PC-9 (cell line): ENCODE results near the gene RBM8A. TPM values are rescaled to one million over a fixed set of nuclear protein-coding genes. Genes with fewer than 3 reads are reported as not detected.
A peak's percentile ranks its signal among the peaks of the same experiment; 100 is the strongest.
"Not testable (repeated sequence)": the region's sequence is repeated elsewhere in the genome, so short reads cannot be mapped to it uniquely, and the experiment has no call there.

Experiments used
- BruUV-seq: library from RNA; stranded (reverse); fragments of 400-500 nt; replicated peaks from 2 replicates; lab custom pipeline; 2021; lab: Mats Ljungman, UMichigan
- CTCF ChIA-PET: fragments of 300-600 bp; sonication (Branson Sonifier 250); formaldehyde crosslinking; loops from one replicate; lab custom pipeline; 2022; ENCODE audit warnings: antibody characterized with exemption; lab: Charles Lee
- POLR2A ChIA-PET: fragments of 300-600 bp; sonication (Branson Sonifier 250); formaldehyde crosslinking; loops from one replicate; lab custom pipeline; 2022; ENCODE audit warnings: antibody characterized with exemption; ENCODE audit not compliant: unreplicated experiment; lab: Charles Lee
- DNase-seq, 2 experiments: peaks; one replicate each; pipeline versions ENCODE4 v3.0.0 to v3.0.0-alpha.2; 2015 to 2022; ENCODE audit warnings: mixed read lengths in 1 of 2
- H2AFZ ChIP-seq: fragments of 200-600 bp; sonication (generic); 2 replicates; pipeline ENCODE4 v1.8.1; 2017; ENCODE audit warnings: antibody characterized with exemption
- H3F3A ChIP-seq: fragments of 200-600 bp; sonication (generic); 2 replicates; pipeline ENCODE4 v1.8.1; 2017; ENCODE audit warnings: antibody characterized with exemption, mild to moderate bottlenecking, low read depth; ENCODE audit not compliant: insufficient read depth
- H3K27ac ChIP-seq: fragments of 200-600 bp; sonication (generic); 2 replicates; pipeline ENCODE4 v1.6.1; 2016; ENCODE audit warnings: mixed run types
- H3K27me3 ChIP-seq: fragments of 200-600 bp; sonication (generic); 2 replicates; pipeline ENCODE4 v1.6.1; 2016; ENCODE audit warnings: low read depth, mixed run types; ENCODE audit not compliant: insufficient read depth
- H3K36me3 ChIP-seq: fragments of 200-600 bp; sonication (generic); 2 replicates; pipeline ENCODE4 v1.6.1; 2016; ENCODE audit warnings: low read depth, mixed run types
- H3K4me1 ChIP-seq: fragments of 200-600 bp; sonication (generic); replicated peaks from 2 replicates; pipeline ENCODE4 v1.6.1; 2016; ENCODE audit warnings: mixed run types; ENCODE audit not compliant: insufficient read depth
- H3K4me2 ChIP-seq: fragments of 200-600 bp; sonication (generic); 2 replicates; pipeline ENCODE4 v1.6.1; 2017; ENCODE audit warnings: mixed run types
- H3K4me3 ChIP-seq: fragments of 200-600 bp; sonication (generic); 2 replicates; pipeline ENCODE4 v1.6.1; 2016; ENCODE audit warnings: mixed run types
- H3K79me2 ChIP-seq: fragments of 200-600 bp; sonication (generic); 2 replicates; pipeline ENCODE4 v1.6.1; 2017; ENCODE audit warnings: low read depth, mixed run types
- H3K9me2 ChIP-seq: fragments of 200-600 bp; sonication (generic); 2 replicates; pipeline ENCODE4 v1.8.1; 2017; ENCODE audit warnings: mild to moderate bottlenecking; ENCODE audit not compliant: insufficient read depth
- H3K9me3 ChIP-seq: fragments of 200-600 bp; sonication (generic); 2 replicates; pipeline ENCODE4 v1.8.1; 2016; ENCODE audit warnings: low read depth; ENCODE audit not compliant: insufficient read depth
- H4K20me1 ChIP-seq: fragments of 200-600 bp; sonication (generic); 2 replicates; pipeline ENCODE4 v1.8.1; 2017; ENCODE audit not compliant: insufficient read depth
- EZH2 ChIP-seq: fragments of 200-600 bp; sonication (generic); IDR thresholded peaks from 2 replicates; pipeline ENCODE4 v1.8.0; 2017; ENCODE audit warnings: antibody characterized with exemption, low read depth
- intact Hi-C: fragments of 100-400 bp; cut with micrococcal nuclease; formaldehyde crosslinking; loops from one replicate; pipeline ENCODE4 v1.10.0; 2022; ENCODE audit not compliant: unreplicated experiment
- total RNA-seq: library from RNA; stranded (reverse); gene quantifications from 2 replicates; pipeline ENCODE4 v1.2.3, GENCODE V29; 2021
- TF ChIP-seq, protein P1 (sequence below): fragments of 200-600 bp; sonication (generic); conservative IDR thresholded peaks from 2 replicates; pipeline ENCODE4 v1.6.1; 2017; ENCODE audit warnings: mixed run types, antibody characterized with exemption, mild to moderate bottlenecking, moderate library complexity

RBM8A gene
- total RNA-seq, 1 experiment from 2014 or later: 129 TPM

DNA sequence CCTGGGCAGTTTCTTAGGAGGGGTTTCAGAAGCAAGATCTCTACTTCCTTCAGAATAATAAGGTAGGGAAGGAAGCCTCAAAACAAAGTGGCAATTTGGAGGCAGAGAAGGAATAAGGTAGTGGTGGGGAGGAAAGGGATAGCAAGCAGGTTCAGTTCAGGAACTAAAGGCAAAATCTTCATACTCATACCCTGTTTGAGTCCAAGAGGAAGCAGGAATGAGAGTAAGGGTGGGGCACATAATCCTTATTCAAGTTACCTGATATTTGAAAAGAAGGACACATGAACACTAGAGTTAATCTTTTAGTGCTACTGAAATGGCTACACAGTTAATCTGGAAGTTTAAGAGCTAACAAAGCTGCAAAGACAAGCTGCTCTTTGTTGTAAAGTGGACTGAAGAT is 8.4 kb upstream of the RBM8A start:
- no peak overlapping the region for H3K4me2 ChIP-seq
- H3K4me3 ChIP-seq: no peak overlapping the region
- no peaks in the 10 kb centered on the region for H3K36me3 ChIP-seq
- no peaks in the 10 kb centered on the region for H3K27me3 ChIP-seq
- DNase-seq: no peak
- no peak overlapping the region for H2AFZ ChIP-seq
- H3K4me1 ChIP-seq: no peaks in the 10 kb centered on the region
- H3K9me2 ChIP-seq: no peaks in the 10 kb centered on the region; the same call in 1 of the 2 replicates
- no peaks in the 10 kb centered on the region for H4K20me1 ChIP-seq
- POLR2A ChIA-PET: no interaction called here
- H3F3A ChIP-seq: no peaks in the 10 kb centered on the region; the same call in 1 of the 2 replicates
- no peak for TF ChIP-seq EZH2
- TF ChIP-seq, protein P1, sequence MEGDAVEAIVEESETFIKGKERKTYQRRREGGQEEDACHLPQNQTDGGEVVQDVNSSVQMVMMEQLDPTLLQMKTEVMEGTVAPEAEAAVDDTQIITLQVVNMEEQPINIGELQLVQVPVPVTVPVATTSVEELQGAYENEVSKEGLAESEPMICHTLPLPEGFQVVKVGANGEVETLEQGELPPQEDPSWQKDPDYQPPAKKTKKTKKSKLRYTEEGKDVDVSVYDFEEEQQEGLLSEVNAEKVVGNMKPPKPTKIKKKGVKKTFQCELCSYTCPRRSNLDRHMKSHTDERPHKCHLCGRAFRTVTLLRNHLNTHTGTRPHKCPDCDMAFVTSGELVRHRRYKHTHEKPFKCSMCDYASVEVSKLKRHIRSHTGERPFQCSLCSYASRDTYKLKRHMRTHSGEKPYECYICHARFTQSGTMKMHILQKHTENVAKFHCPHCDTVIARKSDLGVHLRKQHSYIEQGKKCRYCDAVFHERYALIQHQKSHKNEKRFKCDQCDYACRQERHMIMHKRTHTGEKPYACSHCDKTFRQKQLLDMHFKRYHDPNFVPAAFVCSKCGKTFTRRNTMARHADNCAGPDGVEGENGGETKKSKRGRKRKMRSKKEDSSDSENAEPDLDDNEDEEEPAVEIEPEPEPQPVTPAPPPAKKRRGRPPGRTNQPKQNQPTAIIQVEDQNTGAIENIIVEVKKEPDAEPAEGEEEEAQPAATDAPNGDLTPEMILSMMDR: no peak
- H3K9me3 ChIP-seq: no peaks in the 10 kb centered on the region
- no peak overlapping the region for H3K27ac ChIP-seq
- no peaks in the 10 kb centered on the region for H3K79me2 ChIP-seq
- intact Hi-C loops: no loop called here
- CTCF ChIA-PET: no interaction called here
- no TSS peak for BruUV-seq

DNA sequence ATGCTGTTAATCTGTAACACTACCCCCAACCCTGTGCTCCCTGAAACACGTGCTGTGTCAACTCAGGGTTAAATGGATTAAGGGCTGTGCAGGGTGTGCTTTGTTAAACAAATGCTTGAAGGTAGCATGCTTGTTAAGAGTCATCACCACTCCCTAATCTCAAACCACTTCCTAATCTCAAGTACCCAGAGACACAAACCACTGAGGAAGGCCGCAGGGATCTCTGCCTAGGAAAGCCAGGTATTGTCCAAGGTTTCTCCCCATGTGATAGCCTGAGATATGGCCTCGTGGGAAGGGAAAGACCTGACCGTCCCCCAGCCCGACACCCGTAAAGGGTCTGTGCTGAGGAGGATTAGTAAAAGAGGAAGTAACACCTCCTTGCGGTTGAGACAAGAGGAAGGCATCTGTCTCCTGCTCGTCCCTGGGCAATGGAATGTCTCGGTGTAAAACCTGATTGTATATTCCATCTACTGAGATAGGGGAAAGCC is 5.3 kb upstream of the RBM8A start:
- POLR2A ChIA-PET, H3K27ac ChIP-seq, H3K27me3 ChIP-seq, H3K9me2 ChIP-seq, H3K4me3 ChIP-seq, H3K4me1 ChIP-seq, H3K9me3 ChIP-seq, H3K36me3 ChIP-seq, H3K4me2 ChIP-seq, BruUV-seq, intact Hi-C loops, H4K20me1 ChIP-seq, DNase-seq, H2AFZ ChIP-seq: not testable (repeated sequence)
- Histone ChIP-seq H3F3A (peaks cover 16% of the 10 kb centered on the region; the same call in 1 of the 2 replicates), H3K79me2 (peaks cover 11% of the 10 kb centered on the region)
- CTCF ChIA-PET: interaction anchor here (1.1 kb wide), 1 partner anchor 87 kb away, joined by 3 read pairs; the partner anchor contains the start of gene NUDT17

DNA sequence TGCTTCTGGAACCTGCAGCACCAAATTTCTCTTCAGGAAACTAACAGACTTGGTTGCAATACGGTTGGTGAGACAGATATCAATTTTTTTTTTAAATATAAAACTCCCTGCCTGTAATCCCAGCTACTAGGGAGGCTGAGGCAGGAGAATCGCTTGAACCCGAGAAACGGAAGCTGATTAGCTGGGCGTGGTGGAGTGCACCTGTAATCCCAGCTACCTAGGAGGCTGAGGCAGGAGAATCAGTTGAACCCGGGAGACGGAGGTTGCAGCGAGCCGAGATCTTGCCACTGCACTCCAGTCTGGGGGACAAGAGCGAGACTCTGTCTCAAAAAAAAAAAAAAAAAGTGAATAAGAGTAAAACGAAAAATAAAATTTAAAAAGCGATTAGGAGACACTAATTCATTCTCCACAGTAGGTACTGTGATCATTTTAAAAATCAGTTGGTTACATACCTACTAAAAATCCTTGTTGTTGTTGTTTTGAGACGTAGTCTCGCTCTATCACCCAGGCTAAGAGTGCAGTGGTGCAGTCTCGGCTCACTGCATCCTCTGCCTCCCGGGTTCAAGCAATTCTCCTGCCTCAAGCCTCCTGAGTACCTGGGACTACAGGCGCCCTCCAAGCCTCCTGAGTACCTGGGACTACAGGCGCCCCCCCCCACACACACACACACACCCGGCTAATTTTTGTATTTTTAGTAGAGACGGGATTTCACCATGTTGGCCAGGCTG is 796 bp upstream of the RBM8A start:
- H3K27ac ChIP-seq: peak overlapping the region; percentile 84
- no peaks in the 10 kb centered on the region; the same call in 1 of the 2 replicates for H4K20me1 ChIP-seq
- CTCF ChIA-PET: interaction anchor here (0.6 to 2.2 kb wide), 5 partner anchors 15 to 83 kb away, joined by 3 to 8 read pairs (median 3); partner anchors contain the start of gene NUDT17
- H3K4me2 ChIP-seq: peak overlapping the region; percentile 93
- H3K4me3 ChIP-seq: peak overlapping the region; percentile 97
- H3K36me3 ChIP-seq: peaks cover 12% of the 10 kb centered on the region
- H3K9me3 ChIP-seq: no peaks in the 10 kb centered on the region
- H2AFZ ChIP-seq: peak overlapping the region; percentile 87
- peaks cover 16% of the 10 kb centered on the region for H3K4me1 ChIP-seq
- intact Hi-C loops: loop anchor here (5.0 kb wide), 1 partner anchor 109 kb away; no protein-coding TSS in a partner anchor
- H3K79me2 ChIP-seq: peaks cover 28% of the 10 kb centered on the region
- BruUV-seq: TSS peak; percentile 94
- POLR2A ChIA-PET: interaction anchor here (0.5 to 1.1 kb wide), 7 partner anchors 9 to 79 kb away, joined by 3 to 14 read pairs (median 4); partner anchors contain the start of genes LIX1L, PEX11B and PIAS3
- H3F3A ChIP-seq: peaks cover 22% of the 10 kb centered on the region; the same call in 1 of the 2 replicates
- no peaks in the 10 kb centered on the region; the same call in 1 of the 2 replicates for H3K9me2 ChIP-seq
- H3K27me3 ChIP-seq: no peaks in the 10 kb centered on the region
- no peak for TF ChIP-seq EZH2
- TF ChIP-seq, protein P1: no peak
- DNase-seq: no peak
